Progenitor cell of endocrine pancreas (in vitro differentiated cells): ENCODE data around the gene BORCS6. TPM values are rescaled to one million over a fixed set of nuclear protein-coding genes. Genes with fewer than 3 reads are reported as not detected.

Source experiments
- DNase-seq: peaks from one replicate; pipeline ENCODE4 v3.0.0; 2021; ENCODE audit warnings: low spot score; ENCODE audit not compliant: unreplicated experiment
- H3K27ac Mint-ChIP-seq: 2 replicates; pipeline ENCODE4 v1.8.0; 2021; ENCODE audit warnings: mild to moderate bottlenecking, moderate library complexity, mixed read lengths
- H3K27me3 Mint-ChIP-seq: 2 replicates; pipeline ENCODE4 v1.8.0; 2021; ENCODE audit warnings: mixed read lengths
- H3K36me3 Mint-ChIP-seq: 2 replicates; pipeline ENCODE4 v1.8.0; 2022; ENCODE audit warnings: mixed read lengths; ENCODE audit not compliant: insufficient read depth
- H3K4me1 Mint-ChIP-seq: 2 replicates; pipeline ENCODE4 v1.8.0; 2021; ENCODE audit warnings: low read depth, mixed read lengths
- H3K4me3 Mint-ChIP-seq: 2 replicates; pipeline ENCODE4 v1.8.0; 2021; ENCODE audit warnings: low read depth, mild to moderate bottlenecking, moderate library complexity, mixed read lengths
- H3K9me3 Mint-ChIP-seq: 2 replicates; pipeline ENCODE4 v1.8.0; 2021; ENCODE audit warnings: low read depth, mixed read lengths
- total RNA-seq: library from RNA; stranded (reverse); gene quantifications from 2 replicates; pipeline ENCODE4 v1.2.1, GENCODE V29; 2021
- TF ChIP-seq, protein P1 (sequence below): fragments of 200-600 bp; sonication (generic); IDR thresholded peaks from one replicate; pipeline ENCODE4 v1.5.0; 2021; ENCODE audit warnings: antibody characterized with exemption, mild to moderate bottlenecking; ENCODE audit not compliant: unreplicated experiment

BORCS6 gene
- total RNA-seq, 1 donor from 2014 or later, result 5.2 TPM

GRCh38 chr17:8231701-8232100 is 41.7 kb upstream of the BORCS6 start:
- H3K9me3 Mint-ChIP-seq, result no peaks in the 10 kb centered on the region
- H3K4me1 Mint-ChIP-seq, result peaks cover 2% of the 10 kb centered on the region
- H3K4me3 Mint-ChIP-seq, result no peak overlapping the region
- TF ChIP-seq, protein P1, sequence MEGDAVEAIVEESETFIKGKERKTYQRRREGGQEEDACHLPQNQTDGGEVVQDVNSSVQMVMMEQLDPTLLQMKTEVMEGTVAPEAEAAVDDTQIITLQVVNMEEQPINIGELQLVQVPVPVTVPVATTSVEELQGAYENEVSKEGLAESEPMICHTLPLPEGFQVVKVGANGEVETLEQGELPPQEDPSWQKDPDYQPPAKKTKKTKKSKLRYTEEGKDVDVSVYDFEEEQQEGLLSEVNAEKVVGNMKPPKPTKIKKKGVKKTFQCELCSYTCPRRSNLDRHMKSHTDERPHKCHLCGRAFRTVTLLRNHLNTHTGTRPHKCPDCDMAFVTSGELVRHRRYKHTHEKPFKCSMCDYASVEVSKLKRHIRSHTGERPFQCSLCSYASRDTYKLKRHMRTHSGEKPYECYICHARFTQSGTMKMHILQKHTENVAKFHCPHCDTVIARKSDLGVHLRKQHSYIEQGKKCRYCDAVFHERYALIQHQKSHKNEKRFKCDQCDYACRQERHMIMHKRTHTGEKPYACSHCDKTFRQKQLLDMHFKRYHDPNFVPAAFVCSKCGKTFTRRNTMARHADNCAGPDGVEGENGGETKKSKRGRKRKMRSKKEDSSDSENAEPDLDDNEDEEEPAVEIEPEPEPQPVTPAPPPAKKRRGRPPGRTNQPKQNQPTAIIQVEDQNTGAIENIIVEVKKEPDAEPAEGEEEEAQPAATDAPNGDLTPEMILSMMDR, result no peak
- H3K27me3 Mint-ChIP-seq, result no peaks in the 10 kb centered on the region
- no peak overlapping the region for H3K27ac Mint-ChIP-seq
- peaks cover 41% of the 10 kb centered on the region for H3K36me3 Mint-ChIP-seq
- no peak for DNase-seq

DNA sequence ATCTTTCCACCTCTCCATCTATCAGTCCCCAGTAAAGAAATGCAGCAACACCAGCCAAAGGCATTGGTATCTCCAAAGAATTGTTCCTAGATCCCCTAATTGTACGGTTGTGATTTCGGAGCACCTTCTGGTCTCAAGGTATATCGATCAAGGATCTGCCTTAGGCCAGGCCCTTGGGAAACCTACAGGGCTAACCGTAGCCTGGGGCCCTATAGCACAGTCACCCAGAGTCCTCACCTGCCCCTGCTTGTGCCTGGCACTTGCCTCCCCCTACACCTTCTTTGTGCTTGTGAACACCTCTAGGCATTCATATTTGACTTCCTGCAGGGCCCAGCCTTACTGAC is 37.2 kb upstream of the BORCS6 start:
- peaks cover 26% of the 10 kb centered on the region for H3K36me3 Mint-ChIP-seq
- peak overlapping the region; percentile 71 for H3K4me3 Mint-ChIP-seq
- TF ChIP-seq, protein P1, result no peak
- peaks cover 9% of the 10 kb centered on the region for H3K4me1 Mint-ChIP-seq
- H3K27me3 Mint-ChIP-seq, result no peaks in the 10 kb centered on the region
- DNase-seq, result no peak
- H3K27ac Mint-ChIP-seq, result peak overlapping the region; percentile 90
- no peaks in the 10 kb centered on the region for H3K9me3 Mint-ChIP-seq

GRCh38 chr17:8226536-8227237 is 36.7 kb upstream of the BORCS6 start:
- Mint-ChIP-seq H3K36me3 (peaks cover 24% of the 10 kb centered on the region), H3K4me1 (peaks cover 9% of the 10 kb centered on the region), H3K27me3 (no peaks in the 10 kb centered on the region), H3K4me3 (peak overlapping the region; percentile 71), H3K9me3 (no peaks in the 10 kb centered on the region), H3K27ac (peak overlapping the region; percentile 90)
- TF ChIP-seq, protein P1, result no peak
- peak; percentile 37 for DNase-seq

GRCh38 chr17:8225813-8226535 is 36.0 kb upstream of the BORCS6 start:
- TF ChIP-seq, protein P1, result no peak
- no peak for DNase-seq

GRCh38 chr17:8224891-8225812 is 35.2 kb upstream of the BORCS6 start:
- H3K4me3 Mint-ChIP-seq, result no peak overlapping the region
- no peak for DNase-seq
- peaks cover 11% of the 10 kb centered on the region for H3K4me1 Mint-ChIP-seq
- H3K36me3 Mint-ChIP-seq, result peaks cover 16% of the 10 kb centered on the region
- H3K27me3 Mint-ChIP-seq, result no peaks in the 10 kb centered on the region
- H3K27ac Mint-ChIP-seq, result peak overlapping the region; percentile 81
- TF ChIP-seq, protein P1, result no peak
- no peaks in the 10 kb centered on the region for H3K9me3 Mint-ChIP-seq

More at GRCh38 chr17:8225813-8226535, 36.0 kb upstream of the BORCS6 start:
- Mint-ChIP-seq H3K27me3 (no peaks in the 10 kb centered on the region), H3K4me1 (peaks cover 11% of the 10 kb centered on the region), H3K4me3 (peak overlapping the region; percentile 71), H3K36me3 (peaks cover 19% of the 10 kb centered on the region), H3K9me3 (no peaks in the 10 kb centered on the region), H3K27ac (peak overlapping the region; percentile 90)
